ENCODE data around the gene PPP1R9A.

PPP1R9A gene

GRCh38 chr7:95244616-95245015, 337.2 kb downstream of the PPP1R9A start:
- no peaks in the 10 kb centered on the region for H3K36me3 ChIP-seq (ENCODE audit: control insufficient read depth, insufficient read depth, low read length)
- H3K27me3 ChIP-seq (ENCODE audit: control insufficient read depth, insufficient read depth, low read length): no peaks in the 10 kb centered on the region
- H3K9ac ChIP-seq (ENCODE audit: low read length): no peak overlapping the region
- no peaks in the 10 kb centered on the region for H3K9me3 ChIP-seq (ENCODE audit: control insufficient read depth, low read length)
- no peaks in the 10 kb centered on the region for H3K4me1 ChIP-seq (ENCODE audit: control insufficient read depth, insufficient read depth, low read length)
- H3K4me3 ChIP-seq (ENCODE audit: low read length): no peak overlapping the region

DNA sequence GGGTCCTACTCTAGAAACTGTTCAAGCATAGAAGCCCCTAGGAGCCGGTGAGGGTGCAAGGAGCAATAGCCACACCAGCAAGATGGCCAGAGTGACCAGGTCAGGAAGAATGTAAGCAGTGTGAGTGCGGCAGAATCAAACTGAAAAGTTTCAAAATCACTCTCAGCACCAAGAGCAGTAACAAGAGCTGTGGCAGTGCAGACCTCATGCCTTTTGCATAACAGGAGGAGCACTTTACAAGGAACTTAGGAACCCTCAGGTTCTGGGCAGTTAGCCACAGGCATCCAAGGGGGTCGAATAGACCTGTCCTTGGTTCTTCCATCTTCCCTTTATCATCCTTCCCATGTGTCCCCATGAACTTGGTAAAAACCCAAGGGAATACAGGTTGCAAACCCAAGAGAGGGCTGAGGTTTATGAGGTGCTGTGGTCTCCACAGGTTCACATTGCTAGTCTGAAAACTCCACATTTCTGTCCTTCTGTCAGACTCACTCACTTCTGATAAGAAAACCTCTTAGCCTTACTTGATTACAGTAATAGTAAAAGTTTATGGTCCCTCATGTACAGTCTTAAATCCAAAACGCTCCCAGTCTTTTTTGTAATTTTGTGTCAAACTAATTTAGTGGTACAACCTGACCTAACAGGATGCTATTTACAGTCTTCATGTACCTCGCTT, 338.6 kb downstream of the PPP1R9A start:
- Histone ChIP-seq H3K4me1 (ENCODE audit: control insufficient read depth, insufficient read depth, low read length) (no peaks in the 10 kb centered on the region), H3K9ac (ENCODE audit: low read length) (no peak overlapping the region), H3K27me3 (ENCODE audit: control insufficient read depth, insufficient read depth, low read length) (no peaks in the 10 kb centered on the region), H3K4me3 (ENCODE audit: low read length) (no peak overlapping the region), H3K36me3 (ENCODE audit: control insufficient read depth, insufficient read depth, low read length) (no peaks in the 10 kb centered on the region), H3K9me3 (ENCODE audit: control insufficient read depth, low read length) (no peaks in the 10 kb centered on the region)

DNA sequence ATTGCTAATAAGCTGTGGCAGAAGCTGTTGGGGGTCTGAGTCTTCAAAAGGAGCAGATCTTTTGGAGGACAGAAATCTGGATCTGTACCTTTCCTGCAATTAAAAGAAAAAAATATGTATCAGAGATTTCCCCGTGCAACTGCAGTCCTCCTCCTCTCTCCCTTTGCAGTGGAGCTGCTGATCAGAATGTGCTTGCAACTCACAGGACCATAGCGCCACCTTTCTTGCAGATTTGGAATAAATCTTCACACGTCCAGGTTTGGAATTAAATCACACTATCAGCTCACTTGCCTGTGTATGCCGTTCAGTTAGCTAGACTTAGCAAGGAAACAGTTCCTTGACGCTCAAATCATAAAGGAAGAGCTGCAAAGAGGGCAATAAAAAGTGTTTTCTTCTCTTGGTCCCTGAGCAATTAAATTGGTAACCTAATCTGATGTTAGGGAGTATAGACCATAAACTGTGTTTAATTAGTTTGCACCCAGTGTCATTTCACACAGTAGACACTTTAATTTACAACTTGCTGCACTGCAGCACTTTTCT, 339.5 kb downstream of the PPP1R9A start:
- no peaks in the 10 kb centered on the region for H3K4me1 ChIP-seq (ENCODE audit: control insufficient read depth, insufficient read depth, low read length)
- no peaks in the 10 kb centered on the region for H3K9me3 ChIP-seq (ENCODE audit: control insufficient read depth, low read length)
- no peaks in the 10 kb centered on the region for H3K36me3 ChIP-seq (ENCODE audit: control insufficient read depth, insufficient read depth, low read length)
- no peaks in the 10 kb centered on the region for H3K27me3 ChIP-seq (ENCODE audit: control insufficient read depth, insufficient read depth, low read length)
- no peak overlapping the region for H3K4me3 ChIP-seq (ENCODE audit: low read length)
- no peak overlapping the region for H3K9ac ChIP-seq (ENCODE audit: low read length)

DNA sequence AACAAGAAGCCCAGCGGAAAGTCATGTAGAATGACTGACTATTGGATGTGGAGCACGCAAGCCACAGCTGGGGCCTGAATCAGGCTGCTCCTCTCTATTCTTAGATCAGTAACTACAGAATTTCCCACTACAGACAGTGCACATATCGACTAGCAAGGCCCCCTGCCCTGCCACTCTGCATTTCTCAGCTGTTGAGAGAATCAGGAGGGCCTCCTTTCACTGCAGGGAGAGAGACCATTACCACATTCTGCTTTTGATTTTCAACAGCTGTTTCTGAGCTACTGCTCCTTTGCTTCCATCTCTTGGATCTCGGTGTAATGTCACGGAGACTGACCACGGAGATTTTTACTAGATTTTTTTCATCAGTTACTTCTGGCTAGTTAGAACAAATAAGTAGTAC, 343.2 kb downstream of the PPP1R9A start:
- no peaks in the 10 kb centered on the region for H3K4me1 ChIP-seq (ENCODE audit: control insufficient read depth, insufficient read depth, low read length)
- H3K36me3 ChIP-seq (ENCODE audit: control insufficient read depth, insufficient read depth, low read length): no peaks in the 10 kb centered on the region
- H3K9ac ChIP-seq (ENCODE audit: low read length): no peak overlapping the region
- H3K4me3 ChIP-seq (ENCODE audit: low read length): no peak overlapping the region
- no peaks in the 10 kb centered on the region for H3K9me3 ChIP-seq (ENCODE audit: control insufficient read depth, low read length)
- no peaks in the 10 kb centered on the region for H3K27me3 ChIP-seq (ENCODE audit: control insufficient read depth, insufficient read depth, low read length)

DNA sequence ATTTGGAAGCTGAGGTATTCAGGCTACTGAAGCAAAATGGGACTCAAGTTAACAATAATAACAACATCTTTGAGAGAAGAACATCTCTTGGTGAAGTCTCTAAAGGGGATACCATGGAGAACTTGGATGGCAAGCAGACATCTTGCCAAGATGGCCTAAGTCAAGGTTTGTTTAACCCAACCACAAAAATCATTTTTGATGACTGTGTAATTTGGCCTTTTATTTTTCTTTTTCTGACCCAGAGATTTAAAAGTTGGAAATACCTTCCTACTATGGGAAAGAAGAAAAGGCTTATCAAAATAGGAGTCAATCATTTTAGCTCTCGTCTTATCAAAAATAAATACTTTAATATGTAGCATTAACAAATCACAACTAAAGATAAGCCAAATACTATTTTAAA, 344.6 kb downstream of the PPP1R9A start:
- no peaks in the 10 kb centered on the region for H3K4me1 ChIP-seq (ENCODE audit: control insufficient read depth, insufficient read depth, low read length)
- no peak overlapping the region for H3K4me3 ChIP-seq (ENCODE audit: low read length)
- no peaks in the 10 kb centered on the region for H3K36me3 ChIP-seq (ENCODE audit: control insufficient read depth, insufficient read depth, low read length)
- H3K9ac ChIP-seq (ENCODE audit: low read length): no peak overlapping the region
- no peaks in the 10 kb centered on the region for H3K27me3 ChIP-seq (ENCODE audit: control insufficient read depth, insufficient read depth, low read length)
- no peaks in the 10 kb centered on the region for H3K9me3 ChIP-seq (ENCODE audit: control insufficient read depth, low read length)

GRCh38 chr7:95253986-95254385, 346.6 kb downstream of the PPP1R9A start:
- H3K4me3 ChIP-seq (ENCODE audit: low read length): no peak overlapping the region
- H3K9me3 ChIP-seq (ENCODE audit: control insufficient read depth, low read length): no peaks in the 10 kb centered on the region
- H3K4me1 ChIP-seq (ENCODE audit: control insufficient read depth, insufficient read depth, low read length): no peaks in the 10 kb centered on the region
- H3K27me3 ChIP-seq (ENCODE audit: control insufficient read depth, insufficient read depth, low read length): no peaks in the 10 kb centered on the region
- no peaks in the 10 kb centered on the region for H3K36me3 ChIP-seq (ENCODE audit: control insufficient read depth, insufficient read depth, low read length)
- H3K9ac ChIP-seq (ENCODE audit: low read length): no peak overlapping the region

DNA sequence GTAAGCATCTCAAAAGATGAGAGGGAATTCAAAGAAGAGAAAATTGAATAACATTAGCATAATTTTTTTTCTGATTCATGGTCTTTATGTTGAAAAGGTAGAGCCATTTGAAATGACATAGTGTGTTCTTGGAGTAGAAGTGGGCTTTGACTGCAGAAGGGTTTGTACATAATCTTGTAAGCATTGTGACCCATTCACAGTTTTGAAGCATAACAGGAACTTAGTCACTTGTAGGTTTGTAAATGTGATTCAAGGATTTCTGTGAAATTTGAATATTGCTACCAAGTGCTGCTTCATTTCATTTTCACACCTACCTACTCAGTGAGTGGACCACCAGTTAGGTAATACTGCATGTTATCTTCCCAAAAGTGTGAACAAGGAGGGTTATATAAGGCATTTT, 348.3 kb downstream of the PPP1R9A start:
- no peak overlapping the region for H3K9ac ChIP-seq (ENCODE audit: low read length)
- H3K27me3 ChIP-seq (ENCODE audit: control insufficient read depth, insufficient read depth, low read length): no peaks in the 10 kb centered on the region
- H3K36me3 ChIP-seq (ENCODE audit: control insufficient read depth, insufficient read depth, low read length): no peaks in the 10 kb centered on the region
- H3K9me3 ChIP-seq (ENCODE audit: control insufficient read depth, low read length): no peaks in the 10 kb centered on the region
- H3K4me3 ChIP-seq (ENCODE audit: low read length): no peak overlapping the region
- H3K4me1 ChIP-seq (ENCODE audit: control insufficient read depth, insufficient read depth, low read length): no peaks in the 10 kb centered on the region

DNA sequence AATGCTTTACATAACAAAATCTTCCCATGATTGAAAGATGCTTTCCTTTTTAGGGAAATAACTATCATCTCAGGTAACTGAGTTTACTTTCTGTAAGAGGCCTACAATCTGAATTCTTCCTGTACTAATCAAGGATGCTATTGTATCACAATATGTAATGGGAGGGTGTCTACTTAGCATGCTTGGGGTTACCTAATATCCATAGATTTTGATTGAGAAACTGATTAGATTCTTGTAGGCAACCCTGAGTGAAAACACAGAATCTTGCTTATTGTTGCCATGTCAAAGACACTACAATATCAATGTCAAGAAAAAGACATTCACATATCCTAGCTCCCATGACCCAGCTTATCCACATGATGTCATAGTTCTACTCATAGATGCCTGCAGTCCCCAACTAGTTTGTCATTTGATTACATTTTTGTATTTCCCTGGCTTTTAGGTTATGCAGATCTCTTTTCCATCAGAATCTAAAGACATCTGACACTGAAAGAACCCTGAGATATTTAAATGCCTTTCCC, 354.6 kb downstream of the PPP1R9A start:
- H3K9ac ChIP-seq (ENCODE audit: low read length): no peak overlapping the region
- no peaks in the 10 kb centered on the region for H3K27me3 ChIP-seq (ENCODE audit: control insufficient read depth, insufficient read depth, low read length)
- no peaks in the 10 kb centered on the region for H3K36me3 ChIP-seq (ENCODE audit: control insufficient read depth, insufficient read depth, low read length)
- H3K4me1 ChIP-seq (ENCODE audit: control insufficient read depth, insufficient read depth, low read length): no peaks in the 10 kb centered on the region
- no peak overlapping the region for H3K4me3 ChIP-seq (ENCODE audit: low read length)
- no peaks in the 10 kb centered on the region for H3K9me3 ChIP-seq (ENCODE audit: control insufficient read depth, low read length)

GRCh38 chr7:95262875-95263274, 355.5 kb downstream of the PPP1R9A start:
- Histone ChIP-seq H3K9me3 (ENCODE audit: control insufficient read depth, low read length) (no peaks in the 10 kb centered on the region), H3K4me3 (ENCODE audit: low read length) (no peak overlapping the region), H3K9ac (ENCODE audit: low read length) (no peak overlapping the region), H3K4me1 (ENCODE audit: control insufficient read depth, insufficient read depth, low read length) (no peaks in the 10 kb centered on the region), H3K36me3 (ENCODE audit: control insufficient read depth, insufficient read depth, low read length) (no peaks in the 10 kb centered on the region), H3K27me3 (ENCODE audit: control insufficient read depth, insufficient read depth, low read length) (no peaks in the 10 kb centered on the region)

DNA sequence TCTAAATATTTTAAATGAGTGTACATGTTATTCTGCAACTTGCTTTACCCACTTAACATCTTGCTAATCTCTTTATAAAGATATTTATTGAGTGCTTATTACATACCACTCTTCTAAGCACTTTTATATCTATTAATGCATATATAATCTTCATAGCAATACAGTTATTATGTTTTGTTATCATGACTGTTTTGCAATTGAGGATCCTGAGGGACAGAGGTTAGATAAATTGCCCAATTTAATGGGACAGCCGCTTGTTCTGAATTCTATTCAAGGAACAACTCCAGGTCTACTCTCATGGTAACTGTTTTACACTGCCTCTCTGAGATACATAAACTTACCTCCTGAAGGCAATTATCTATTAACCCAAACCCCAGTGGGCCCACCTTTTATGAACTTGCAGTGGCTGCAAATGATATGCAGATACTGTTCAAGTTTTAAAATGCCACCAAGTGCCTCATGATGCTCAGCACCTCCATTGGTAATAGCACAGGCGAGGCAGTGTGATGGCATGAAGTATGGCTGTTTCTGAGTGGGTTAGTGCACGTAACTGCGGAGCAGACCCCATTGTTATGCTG, 356.5 kb downstream of the PPP1R9A start:
- Histone ChIP-seq H3K36me3 (ENCODE audit: control insufficient read depth, insufficient read depth, low read length) (no peaks in the 10 kb centered on the region), H3K27me3 (ENCODE audit: control insufficient read depth, insufficient read depth, low read length) (no peaks in the 10 kb centered on the region), H3K9ac (ENCODE audit: low read length) (no peak overlapping the region), H3K4me1 (ENCODE audit: control insufficient read depth, insufficient read depth, low read length) (no peaks in the 10 kb centered on the region), H3K9me3 (ENCODE audit: control insufficient read depth, low read length) (no peaks in the 10 kb centered on the region), H3K4me3 (ENCODE audit: low read length) (no peak overlapping the region)

DNA sequence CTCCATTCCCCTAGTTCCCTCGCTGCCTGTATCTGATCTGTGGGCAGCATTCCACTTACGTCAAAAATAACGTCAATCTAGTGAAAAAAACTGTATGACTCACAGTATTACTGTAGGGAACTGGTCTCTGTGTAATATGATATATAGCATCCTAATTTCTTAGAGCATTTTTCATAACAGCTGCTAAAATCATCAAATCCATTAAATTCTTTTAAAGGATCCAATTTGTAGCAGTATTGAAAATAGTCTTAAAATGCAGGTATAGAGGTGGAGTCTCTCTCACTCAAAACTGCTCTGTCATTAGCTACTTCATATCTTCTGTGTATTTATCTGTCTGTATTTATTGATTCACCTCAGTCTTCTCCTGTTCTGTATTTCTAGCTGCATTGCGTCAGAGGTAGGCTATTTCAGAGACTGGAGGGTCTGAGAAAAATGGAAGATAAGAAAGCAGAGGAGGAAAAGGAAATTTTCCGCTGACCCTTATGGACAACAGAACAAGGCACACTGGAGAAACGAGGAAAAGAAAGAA, 357.0 kb downstream of the PPP1R9A start:
- Histone ChIP-seq H3K36me3 (ENCODE audit: control insufficient read depth, insufficient read depth, low read length) (no peaks in the 10 kb centered on the region), H3K4me3 (ENCODE audit: low read length) (no peak overlapping the region), H3K9ac (ENCODE audit: low read length) (no peak overlapping the region), H3K9me3 (ENCODE audit: control insufficient read depth, low read length) (no peaks in the 10 kb centered on the region), H3K4me1 (ENCODE audit: control insufficient read depth, insufficient read depth, low read length) (no peaks in the 10 kb centered on the region), H3K27me3 (ENCODE audit: control insufficient read depth, insufficient read depth, low read length) (no peaks in the 10 kb centered on the region)

DNA sequence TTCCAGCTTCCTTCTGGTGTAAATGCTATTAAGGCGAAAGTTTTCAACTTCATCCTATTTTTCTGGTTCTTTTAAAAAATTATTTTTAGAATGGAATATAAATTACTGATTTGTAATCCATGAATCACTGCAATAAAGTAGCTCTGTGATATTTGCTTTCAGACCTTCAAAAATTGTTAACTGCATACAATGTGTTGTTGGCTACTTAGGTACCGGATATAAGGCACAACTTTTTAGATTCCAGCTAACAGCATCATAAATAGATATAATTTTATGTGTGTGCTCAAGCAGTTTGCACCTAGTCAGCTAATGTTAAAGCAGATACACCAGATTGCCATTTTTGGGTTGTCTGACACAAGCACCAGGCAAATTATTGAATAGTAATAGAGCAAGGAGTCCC, 358.2 kb downstream of the PPP1R9A start:
- Histone ChIP-seq H3K4me3 (ENCODE audit: low read length) (no peak overlapping the region), H3K36me3 (ENCODE audit: control insufficient read depth, insufficient read depth, low read length) (no peaks in the 10 kb centered on the region), H3K9ac (ENCODE audit: low read length) (no peak overlapping the region), H3K9me3 (ENCODE audit: control insufficient read depth, low read length) (no peaks in the 10 kb centered on the region), H3K4me1 (ENCODE audit: control insufficient read depth, insufficient read depth, low read length) (no peaks in the 10 kb centered on the region), H3K27me3 (ENCODE audit: control insufficient read depth, insufficient read depth, low read length) (no peaks in the 10 kb centered on the region)
